HepG2 (cell line): ENCODE measurements around the gene OPA3. TPM values are rescaled to one million over a fixed set of nuclear protein-coding genes. Genes with fewer than 3 reads are reported as not detected.
A peak's percentile ranks its signal among the peaks of the same experiment; 100 is the strongest.

ENCODE experiments used
- CAMTA2 ChIP-seq: sonication (generic); formaldehyde crosslinking; IDR thresholded peaks from 2 replicates; pipeline ENCODE4 v1.4.0; 2020; ENCODE audit warnings: mild to moderate bottlenecking, missing genetic modification reagents, borderline replicate concordance
- CBFB ChIP-seq: sonication (generic); formaldehyde crosslinking; IDR thresholded peaks from 2 replicates; pipeline ENCODE4 v1.4.0; 2020; ENCODE audit warnings: missing genetic modification reagents
- DMAP1 ChIP-seq: IDR thresholded peaks from 2 replicates; pipeline ENCODE4 v1.6.1; 2016
- FOXA1 ChIP-seq, 2 experiments: fragments of 450-650 bp in 1 of 2; sonication (generic) in 1 of 2; formaldehyde crosslinking in 1 of 2; IDR thresholded peaks; 2 replicates each; pipeline versions ENCODE4 v1.4.0 to v1.6.1; 2016 to 2020; ENCODE audit warnings: missing genetic modification reagents in 1 of 2
- NFYC ChIP-seq: IDR thresholded peaks from 2 replicates; pipeline ENCODE4 v1.6.1; 2016; ENCODE audit warnings: missing genetic modification reagents, missing compliant biosample characterization
- REPIN1 ChIP-seq: sonication (generic); formaldehyde crosslinking; IDR thresholded peaks from 2 replicates; pipeline ENCODE4 v1.8.0; 2022; ENCODE audit warnings: missing genetic modification reagents, low read depth, mild to moderate bottlenecking, borderline replicate concordance
- RXRA ChIP-seq: sonication (generic); formaldehyde crosslinking; IDR thresholded peaks from 2 replicates; pipeline ENCODE4 v1.5.1; 2020; ENCODE audit warnings: missing genetic modification reagents
- ZKSCAN1 ChIP-seq: fragments of 150-350 bp; IDR thresholded peaks from 2 replicates; pipeline ENCODE4 v1.6.1; 2014; ENCODE audit warnings: low read length
- ZNF292 ChIP-seq: sonication (generic); formaldehyde crosslinking; IDR thresholded peaks from 2 replicates; pipeline ENCODE4 v1.8.1; 2022; ENCODE audit warnings: mild to moderate bottlenecking, low read depth, missing genetic modification reagents, borderline replicate concordance
- ZNF446 ChIP-seq: sonication (generic); formaldehyde crosslinking; IDR thresholded peaks from 2 replicates; pipeline ENCODE4 v1.5.0; 2020; ENCODE audit warnings: mild to moderate bottlenecking, missing genetic modification reagents
- ZNF484 ChIP-seq: sonication (generic); formaldehyde crosslinking; IDR thresholded peaks from 2 replicates; pipeline ENCODE4 v1.5.1; 2020; ENCODE audit warnings: mild to moderate bottlenecking, low read depth, missing genetic modification reagents, borderline replicate concordance
- ZNF781 ChIP-seq: sonication (generic); formaldehyde crosslinking; IDR thresholded peaks from 2 replicates; pipeline ENCODE4 v1.5.1; 2020; ENCODE audit warnings: borderline replicate concordance, mild to moderate bottlenecking, missing genetic modification reagents; ENCODE audit errors: not compliant biosample characterization
- polyA plus RNA-seq, 8 experiments: library from polyadenylated mRNA; depleted of rRNA in 3 of 8; stranded (reverse) in 7 of 8; unstranded in 1 of 8; fragments of >200 nt; fragmentation: Illumina TruSeq in 4 of 8; extraction: Trizol in 4 of 8; gene quantifications; 2 replicates each; pipeline versions ENCODE4 v1.2.1 to v1.2.3, GENCODE V29; 2011 to 2016; ENCODE audit warnings: low read depth in 4 of 8, missing spikeins in 1 of 8, mixed read lengths in 1 of 8; ENCODE audit not compliant: insufficient read depth in 1 of 8
- total RNA-seq, 5 experiments: library from RNA; depleted of rRNA; stranded (reverse); fragments of >200 nt; fragmentation: Illumina TruSeq; extraction: Trizol; gene quantifications; 2 replicates each; pipeline ENCODE4 v1.2.3, GENCODE V29; 2016; ENCODE audit warnings: low read depth in 1 of 5
- TF ChIP-seq, protein P1 (sequence below): sonication (generic); formaldehyde crosslinking; IDR thresholded peaks from 2 replicates; pipeline ENCODE4 v1.8.0; 2022; ENCODE audit warnings: mild to moderate bottlenecking, missing genetic modification reagents; ENCODE audit not compliant: insufficient replicate concordance
- TF ChIP-seq, protein P2 (sequence below): sonication (generic); formaldehyde crosslinking; IDR thresholded peaks from 2 replicates; pipeline ENCODE4 v1.4.0; 2020; ENCODE audit warnings: missing genetic modification reagents, mild to moderate bottlenecking, borderline replicate concordance
- TF ChIP-seq, protein P3 (sequence below): sonication (generic); formaldehyde crosslinking; IDR thresholded peaks from 2 replicates; pipeline ENCODE4 v1.4.0; 2020; ENCODE audit warnings: missing genetic modification reagents
- TF ChIP-seq, protein P4 (sequence below): sonication (generic); formaldehyde crosslinking; IDR thresholded peaks from 2 replicates; pipeline ENCODE4 v1.4.0; 2020; ENCODE audit warnings: missing genetic modification reagents
- TF ChIP-seq, protein P5 (sequence below): sonication (generic); formaldehyde crosslinking; IDR thresholded peaks from 2 replicates; pipeline ENCODE4 v1.5.1; 2020; ENCODE audit warnings: mild to moderate bottlenecking, missing genetic modification reagents, borderline replicate concordance

The OPA3 gene
- total and polyA plus RNA-seq, 2 of the 13 experiments (the other 11 are each of a cell fraction or from before 2014, with no cell fraction given), result 8.3 to 17.7 TPM

DNA sequence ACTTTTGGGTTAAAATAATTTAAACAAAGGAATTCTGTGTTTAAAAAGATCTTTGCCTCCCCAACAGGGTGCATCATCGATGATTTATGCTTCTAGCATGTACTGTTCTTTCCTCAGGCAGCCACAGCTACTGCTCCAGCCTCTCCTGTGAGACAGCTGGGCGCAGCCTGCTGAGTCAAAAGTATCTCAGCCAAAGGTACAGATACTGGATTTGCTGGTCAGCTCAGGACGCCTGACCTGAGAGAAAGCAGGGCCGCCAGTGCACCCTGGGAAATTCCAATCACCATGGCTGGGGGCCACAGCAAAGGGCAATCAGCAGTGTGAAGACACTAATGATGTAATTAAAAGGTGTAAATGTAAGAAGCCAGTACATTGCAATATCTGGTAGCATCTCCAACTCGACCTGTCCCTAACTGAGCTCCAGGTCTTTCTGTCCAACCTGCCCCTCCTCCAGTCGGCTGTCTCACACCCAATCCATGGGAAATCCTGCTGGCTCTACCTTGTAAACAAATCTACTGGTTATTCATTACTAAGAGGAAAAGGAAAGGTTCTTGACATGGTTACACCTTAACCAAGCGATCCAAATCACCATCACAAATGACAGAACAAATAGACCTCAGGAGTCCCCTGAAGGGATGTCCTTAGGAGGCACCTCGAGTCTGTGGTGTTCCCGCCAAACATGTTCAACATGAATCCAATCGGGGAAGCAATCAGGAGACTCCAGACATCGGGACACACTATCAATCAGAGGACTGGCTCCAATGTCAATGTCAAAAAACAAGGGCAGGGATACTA is 7.3 kb downstream of the OPA3 start (continued):
- TF ChIP-seq ZNF484 (CRISPR knock-in tag), result no peak
- no peak for TF ChIP-seq FOXA1 (IDR thresholded peaks at IDR 0.05)
- TF ChIP-seq FOXA1 (CRISPR knock-in tag; IDR thresholded peaks at IDR 0.05), result peak; percentile 28; the same call in 1 of the 2 replicates
- peak; percentile 41; the same call in 1 of the 2 replicates for TF ChIP-seq DMAP1 (CRISPR knock-in tag)
- TF ChIP-seq, protein P1, sequence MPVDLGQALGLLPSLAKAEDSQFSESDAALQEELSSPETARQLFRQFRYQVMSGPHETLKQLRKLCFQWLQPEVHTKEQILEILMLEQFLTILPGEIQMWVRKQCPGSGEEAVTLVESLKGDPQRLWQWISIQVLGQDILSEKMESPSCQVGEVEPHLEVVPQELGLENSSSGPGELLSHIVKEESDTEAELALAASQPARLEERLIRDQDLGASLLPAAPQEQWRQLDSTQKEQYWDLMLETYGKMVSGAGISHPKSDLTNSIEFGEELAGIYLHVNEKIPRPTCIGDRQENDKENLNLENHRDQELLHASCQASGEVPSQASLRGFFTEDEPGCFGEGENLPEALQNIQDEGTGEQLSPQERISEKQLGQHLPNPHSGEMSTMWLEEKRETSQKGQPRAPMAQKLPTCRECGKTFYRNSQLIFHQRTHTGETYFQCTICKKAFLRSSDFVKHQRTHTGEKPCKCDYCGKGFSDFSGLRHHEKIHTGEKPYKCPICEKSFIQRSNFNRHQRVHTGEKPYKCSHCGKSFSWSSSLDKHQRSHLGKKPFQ (CRISPR knock-in tag), result peak; percentile 31
- TF ChIP-seq ZNF781, result no peak
- TF ChIP-seq, protein P2, sequence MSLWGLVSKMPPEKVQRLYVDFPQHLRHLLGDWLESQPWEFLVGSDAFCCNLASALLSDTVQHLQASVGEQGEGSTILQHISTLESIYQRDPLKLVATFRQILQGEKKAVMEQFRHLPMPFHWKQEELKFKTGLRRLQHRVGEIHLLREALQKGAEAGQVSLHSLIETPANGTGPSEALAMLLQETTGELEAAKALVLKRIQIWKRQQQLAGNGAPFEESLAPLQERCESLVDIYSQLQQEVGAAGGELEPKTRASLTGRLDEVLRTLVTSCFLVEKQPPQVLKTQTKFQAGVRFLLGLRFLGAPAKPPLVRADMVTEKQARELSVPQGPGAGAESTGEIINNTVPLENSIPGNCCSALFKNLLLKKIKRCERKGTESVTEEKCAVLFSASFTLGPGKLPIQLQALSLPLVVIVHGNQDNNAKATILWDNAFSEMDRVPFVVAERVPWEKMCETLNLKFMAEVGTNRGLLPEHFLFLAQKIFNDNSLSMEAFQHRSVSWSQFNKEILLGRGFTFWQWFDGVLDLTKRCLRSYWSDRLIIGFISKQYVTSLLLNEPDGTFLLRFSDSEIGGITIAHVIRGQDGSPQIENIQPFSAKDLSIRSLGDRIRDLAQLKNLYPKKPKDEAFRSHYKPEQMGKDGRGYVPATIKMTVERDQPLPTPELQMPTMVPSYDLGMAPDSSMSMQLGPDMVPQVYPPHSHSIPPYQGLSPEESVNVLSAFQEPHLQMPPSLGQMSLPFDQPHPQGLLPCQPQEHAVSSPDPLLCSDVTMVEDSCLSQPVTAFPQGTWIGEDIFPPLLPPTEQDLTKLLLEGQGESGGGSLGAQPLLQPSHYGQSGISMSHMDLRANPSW, result no peak
- no peak for TF ChIP-seq ZKSCAN1
- TF ChIP-seq, protein P3, sequence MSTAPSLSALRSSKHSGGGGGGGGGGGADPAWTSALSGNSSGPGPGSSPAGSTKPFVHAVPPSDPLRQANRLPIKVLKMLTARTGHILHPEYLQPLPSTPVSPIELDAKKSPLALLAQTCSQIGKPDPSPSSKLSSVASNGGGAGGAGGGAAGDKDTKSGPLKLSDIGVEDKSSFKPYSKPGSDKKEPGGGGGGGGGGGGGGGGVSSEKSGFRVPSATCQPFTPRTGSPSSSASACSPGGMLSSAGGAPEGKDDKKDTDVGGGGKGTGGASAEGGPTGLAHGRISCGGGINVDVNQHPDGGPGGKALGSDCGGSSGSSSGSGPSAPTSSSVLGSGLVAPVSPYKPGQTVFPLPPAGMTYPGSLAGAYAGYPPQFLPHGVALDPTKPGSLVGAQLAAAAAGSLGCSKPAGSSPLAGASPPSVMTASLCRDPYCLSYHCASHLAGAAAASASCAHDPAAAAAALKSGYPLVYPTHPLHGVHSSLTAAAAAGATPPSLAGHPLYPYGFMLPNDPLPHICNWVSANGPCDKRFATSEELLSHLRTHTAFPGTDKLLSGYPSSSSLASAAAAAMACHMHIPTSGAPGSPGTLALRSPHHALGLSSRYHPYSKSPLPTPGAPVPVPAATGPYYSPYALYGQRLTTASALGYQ, result no peak
- peak; percentile 54; the same call in 1 of the 2 replicates for TF ChIP-seq ZNF292 (CRISPR knock-in tag)
- peak; percentile 17; the same call in 1 of the 2 replicates for TF ChIP-seq NFYC
- TF ChIP-seq ZNF446 (CRISPR knock-in tag), result no peak
- peak; percentile 77 for TF ChIP-seq RXRA (CRISPR knock-in tag)
- TF ChIP-seq CBFB (CRISPR knock-in tag), result no peak
- TF ChIP-seq, protein P4, sequence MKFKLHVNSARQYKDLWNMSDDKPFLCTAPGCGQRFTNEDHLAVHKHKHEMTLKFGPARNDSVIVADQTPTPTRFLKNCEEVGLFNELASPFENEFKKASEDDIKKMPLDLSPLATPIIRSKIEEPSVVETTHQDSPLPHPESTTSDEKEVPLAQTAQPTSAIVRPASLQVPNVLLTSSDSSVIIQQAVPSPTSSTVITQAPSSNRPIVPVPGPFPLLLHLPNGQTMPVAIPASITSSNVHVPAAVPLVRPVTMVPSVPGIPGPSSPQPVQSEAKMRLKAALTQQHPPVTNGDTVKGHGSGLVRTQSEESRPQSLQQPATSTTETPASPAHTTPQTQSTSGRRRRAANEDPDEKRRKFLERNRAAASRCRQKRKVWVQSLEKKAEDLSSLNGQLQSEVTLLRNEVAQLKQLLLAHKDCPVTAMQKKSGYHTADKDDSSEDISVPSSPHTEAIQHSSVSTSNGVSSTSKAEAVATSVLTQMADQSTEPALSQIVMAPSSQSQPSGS (CRISPR knock-in tag), result no peak
- TF ChIP-seq, protein P5, sequence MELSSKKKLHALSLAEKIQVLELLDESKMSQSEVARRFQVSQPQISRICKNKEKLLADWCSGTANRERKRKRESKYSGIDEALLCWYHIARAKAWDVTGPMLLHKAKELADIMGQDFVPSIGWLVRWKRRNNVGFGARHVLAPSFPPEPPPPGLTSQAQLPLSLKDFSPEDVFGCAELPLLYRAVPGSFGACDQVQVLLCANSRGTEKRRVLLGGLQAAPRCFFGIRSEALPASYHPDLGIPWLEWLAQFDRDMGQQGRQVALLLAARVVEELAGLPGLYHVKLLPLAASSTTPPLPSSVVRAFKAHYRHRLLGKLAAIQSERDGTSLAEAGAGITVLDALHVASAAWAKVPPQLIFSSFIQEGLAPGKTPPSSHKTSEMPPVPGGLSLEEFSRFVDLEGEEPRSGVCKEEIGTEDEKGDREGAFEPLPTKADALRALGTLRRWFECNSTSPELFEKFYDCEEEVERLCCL, result no peak
- no peak; the same call in 1 of the 2 replicates for TF ChIP-seq REPIN1 (CRISPR knock-in tag)
- TF ChIP-seq CAMTA2 (CRISPR knock-in tag), result no peak
